Endothelial cell of umbilical vein (primary cell): ENCODE results near the gene RTN3. TPM values are rescaled to one million over a fixed set of nuclear protein-coding genes. Genes with fewer than 3 reads are reported as not detected.

ENCODE experiments used
- BruUV-seq: library from RNA; stranded (reverse); fragments of 400-500 nt; replicated peaks from 2 replicates; lab custom pipeline; 2021; lab: Mats Ljungman, UMichigan
- CTCF ChIA-PET: fragments of 300-600, 350-600 bp; sonication (Branson Sonifier 250); formaldehyde crosslinking; loops from one replicate; lab custom pipeline; 2021; ENCODE audit warnings: antibody characterized with exemption, inconsistent platforms; lab: Charles Lee
- POLR2A ChIA-PET: fragments of 300-600, 350-600 bp; sonication (Branson Sonifier 250); formaldehyde crosslinking; loops from one replicate; lab custom pipeline; 2021; ENCODE audit warnings: antibody characterized with exemption, inconsistent platforms; lab: Charles Lee
- DNase-seq: peaks from one replicate; pipeline ENCODE4 v3.0.0-alpha.2; 2011; ENCODE audit warnings: low read depth, low spot score
- FAIRE-seq: peaks from 2 replicates; lab custom pipeline; 2011; peaks lifted over from hg19 to GRCh38; lab: Jason Lieb, UNC
- H2AFZ ChIP-seq: 2 replicates; pipeline ENCODE4 v1.6.0; 2012; ENCODE audit warnings: low read depth, low read length, control low read depth, inconsistent platforms
- H3K27ac ChIP-seq: 2 replicates; pipeline ENCODE4 v1.5.1; 2011; ENCODE audit warnings: low read depth, mild to moderate bottlenecking, control low read depth, low read length, moderate library complexity; ENCODE audit not compliant: insufficient read depth
- H3K27me3 ChIP-seq, 2 experiments: 2 replicates each; pipeline versions ENCODE4 v1.6.0 to v1.6.1; 2011; ENCODE audit warnings: low read length in 2 of 2, mixed read lengths in 1 of 2; ENCODE audit not compliant: control insufficient read depth in 2 of 2, insufficient read depth in 2 of 2
- H3K36me3 ChIP-seq, 2 experiments: 2 replicates in 1 of 2; 3 replicates in 1 of 2; pipeline ENCODE4 v1.5.1; 2011; ENCODE audit warnings: low read length in 2 of 2, mild to moderate bottlenecking in 1 of 2, moderate library complexity in 1 of 2; ENCODE audit not compliant: control insufficient read depth in 2 of 2, insufficient read depth in 2 of 2; ENCODE audit errors: extremely low read depth in 1 of 2
- H3K4me1 ChIP-seq: 3 replicates; pipeline ENCODE4 v1.5.1; 2011; ENCODE audit warnings: mild to moderate bottlenecking, low read length; ENCODE audit not compliant: control insufficient read depth, insufficient read depth; ENCODE audit errors: extremely low read depth
- H3K4me2 ChIP-seq: 2 replicates; pipeline ENCODE4 v1.6.1; 2011; ENCODE audit warnings: low read length, control low read depth, mixed read lengths; ENCODE audit not compliant: insufficient read depth
- H3K4me3 ChIP-seq, 3 experiments: fragments of 200-600 bp in 1 of 3; sonication (generic), shearing (Covaris generic) in 1 of 3; replicated peaks in 1 of 3; 2 replicates each; pipeline ENCODE4 v1.5.1; 2011 to 2016; ENCODE audit warnings: control low read depth in 3 of 3, low read length in 3 of 3, mild to moderate bottlenecking in 2 of 3, inconsistent platforms in 1 of 3, low read depth in 1 of 3, moderate library complexity in 1 of 3; ENCODE audit not compliant: insufficient read depth in 1 of 3
- H3K79me2 ChIP-seq: 2 replicates; pipeline ENCODE4 v1.6.0; 2012; ENCODE audit warnings: low read length, inconsistent platforms; ENCODE audit not compliant: control insufficient read depth, insufficient read depth
- H3K9ac ChIP-seq: replicated peaks from 2 replicates; pipeline ENCODE3; 2011; ENCODE audit warnings: low read length, control low read depth; ENCODE audit not compliant: insufficient read depth; ENCODE audit errors: extremely low read depth
- H3K9me1 ChIP-seq: replicated peaks from 3 replicates; pipeline ENCODE4 v1.6.0; 2011; ENCODE audit warnings: mild to moderate bottlenecking, low read length; ENCODE audit not compliant: control insufficient read depth, insufficient read depth; ENCODE audit errors: extremely low read depth
- H3K9me3 ChIP-seq: replicated peaks from 2 replicates; pipeline ENCODE4 v1.5.1; 2012; ENCODE audit warnings: low read length, inconsistent platforms; ENCODE audit not compliant: control insufficient read depth, insufficient read depth
- H4K20me1 ChIP-seq: replicated peaks from 2 replicates; pipeline ENCODE3; 2011; ENCODE audit warnings: mild to moderate bottlenecking, low read length; ENCODE audit not compliant: control insufficient read depth, insufficient read depth; ENCODE audit errors: extremely low read depth
- EZH2 ChIP-seq: IDR thresholded peaks from 2 replicates; pipeline ENCODE4 v1.6.1; 2012; ENCODE audit warnings: borderline replicate concordance, low read depth, mild to moderate bottlenecking, moderate library complexity, low read length, inconsistent platforms; ENCODE audit not compliant: severe bottlenecking
- FOS ChIP-seq: IDR thresholded peaks from 2 replicates; pipeline ENCODE4 v1.6.1; 2011; ENCODE audit warnings: mild to moderate bottlenecking, low read length, moderate library complexity, borderline replicate concordance; ENCODE audit not compliant: insufficient read depth
- GATA2 ChIP-seq: IDR thresholded peaks from 2 replicates; pipeline ENCODE4 v1.7.0; 2011; ENCODE audit warnings: low read depth, mild to moderate bottlenecking, moderate library complexity, mixed read lengths, low read length; ENCODE audit not compliant: insufficient read length, insufficient read depth
- JUN ChIP-seq: IDR thresholded peaks from 2 replicates; pipeline ENCODE4 v1.6.1; 2011; ENCODE audit warnings: borderline replicate concordance, low read depth; ENCODE audit not compliant: insufficient read length, insufficient read depth
- MYC ChIP-seq: IDR thresholded peaks from one replicate; pipeline ENCODE4 v1.6.1; 2011; ENCODE audit warnings: mild to moderate bottlenecking, low read depth, low read length
- POLR2A ChIP-seq: IDR thresholded peaks from 2 replicates; pipeline ENCODE4 v1.6.1; 2012; ENCODE audit warnings: low read depth, mild to moderate bottlenecking, control low read depth, low read length
- POLR2AphosphoS5 ChIP-seq: IDR thresholded peaks from 2 replicates; pipeline ENCODE4 v1.6.1; 2012; ENCODE audit warnings: low read depth, mild to moderate bottlenecking, control low read depth, low read length, moderate library complexity; ENCODE audit not compliant: insufficient read depth
- dilution Hi-C: fragments of 300-500 bp; cut with MboI; formaldehyde crosslinking; loops from one replicate; pipeline ENCODE4 v1.15.0; 2019; ENCODE audit warnings: low sequenced_read_pairs; ENCODE audit not compliant: extremely low pct_ligation_motif_present
- intact Hi-C: fragments of 100-400 bp; cut with micrococcal nuclease; formaldehyde crosslinking; loops from one replicate; pipeline ENCODE4 v1.10.0; 2022
- polyA plus RNA-seq, 4 experiments: library from polyadenylated mRNA; depleted of rRNA in 3 of 4; stranded (reverse) in 3 of 4; unstranded in 1 of 4; fragments of >200 nt; gene quantifications; 2 replicates each; pipeline versions ENCODE4 v1.2.1 to v1.2.3, GENCODE V29; 2011 to 2012; ENCODE audit warnings: missing spikeins in 1 of 4
- total RNA-seq: library from RNA; stranded (reverse); gene quantifications from 2 replicates; pipeline ENCODE4 v1.2.3, GENCODE V29; 2021
- TF ChIP-seq, protein P1 (sequence below), 2 donors: IDR thresholded peaks; 1 replicate in 1 of 2; 2 replicates in 1 of 2; pipeline ENCODE4 v1.5.1; 2011; ENCODE audit warnings: low read length in 2 of 2, mild to moderate bottlenecking in 2 of 2, moderate library complexity in 2 of 2, control low read depth in 1 of 2, inconsistent platforms in 1 of 2, low read depth in 1 of 2; ENCODE audit not compliant: insufficient read depth in 1 of 2; ENCODE audit errors: extremely low read depth in 1 of 2
- TF ChIP-seq, protein P2 (sequence below): IDR thresholded peaks from 2 replicates; pipeline ENCODE4 v1.6.1; 2011; ENCODE audit not compliant: insufficient read depth, insufficient read length

Gene RTN3
- total and polyA plus RNA-seq, 2 donors (not counting 3 experiments of a cell fraction or from before 2014, with no cell fraction given), result 90.6 to 112 TPM

DNA sequence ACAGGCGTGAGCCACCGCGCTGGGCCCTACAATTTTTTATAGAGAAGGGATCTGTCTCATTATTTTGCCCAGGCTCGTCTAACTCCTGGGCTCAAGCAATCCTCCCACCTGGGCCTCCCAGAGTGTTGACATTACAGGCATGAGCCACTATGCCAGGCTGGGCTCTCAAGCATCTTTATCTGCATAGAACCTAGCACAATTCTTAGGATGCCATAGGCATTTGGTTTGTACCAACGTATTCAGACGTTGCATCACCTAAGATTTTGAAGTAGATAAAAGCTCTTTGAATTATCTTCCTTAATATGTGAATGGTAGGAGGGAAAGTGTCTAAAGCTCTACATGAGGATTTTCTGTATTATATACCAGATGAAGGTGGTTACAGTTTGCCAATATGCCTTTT lies 30.5 kb downstream of the RTN3 start:
- Histone ChIP-seq H3K36me3 (no peaks in the 10 kb centered on the region), H3K9me1 (no peaks in the 10 kb centered on the region), H3K27ac (no peak overlapping the region), H3K4me2 (no peak overlapping the region), H3K4me1 (peaks cover 24% of the 10 kb centered on the region), H3K27me3 (no peaks in the 10 kb centered on the region), H3K9me3 (no peaks in the 10 kb centered on the region), H3K4me3 (no peak overlapping the region), H4K20me1 (no peaks in the 10 kb centered on the region), H2AFZ (no peak overlapping the region), H3K79me2 (peaks cover 43% of the 10 kb centered on the region), H3K9ac (no peak overlapping the region)
- dilution Hi-C loops, result no loop called here
- DNase-seq, result no peak
- intact Hi-C loops, result no loop called here
- no peak for FAIRE-seq
- POLR2A ChIA-PET, result no interaction called here
- TF ChIP-seq FOS, result no peak
- TF ChIP-seq POLR2AphosphoS5, result no peak
- TF ChIP-seq GATA2, result no peak
- TF ChIP-seq, protein P1, sequence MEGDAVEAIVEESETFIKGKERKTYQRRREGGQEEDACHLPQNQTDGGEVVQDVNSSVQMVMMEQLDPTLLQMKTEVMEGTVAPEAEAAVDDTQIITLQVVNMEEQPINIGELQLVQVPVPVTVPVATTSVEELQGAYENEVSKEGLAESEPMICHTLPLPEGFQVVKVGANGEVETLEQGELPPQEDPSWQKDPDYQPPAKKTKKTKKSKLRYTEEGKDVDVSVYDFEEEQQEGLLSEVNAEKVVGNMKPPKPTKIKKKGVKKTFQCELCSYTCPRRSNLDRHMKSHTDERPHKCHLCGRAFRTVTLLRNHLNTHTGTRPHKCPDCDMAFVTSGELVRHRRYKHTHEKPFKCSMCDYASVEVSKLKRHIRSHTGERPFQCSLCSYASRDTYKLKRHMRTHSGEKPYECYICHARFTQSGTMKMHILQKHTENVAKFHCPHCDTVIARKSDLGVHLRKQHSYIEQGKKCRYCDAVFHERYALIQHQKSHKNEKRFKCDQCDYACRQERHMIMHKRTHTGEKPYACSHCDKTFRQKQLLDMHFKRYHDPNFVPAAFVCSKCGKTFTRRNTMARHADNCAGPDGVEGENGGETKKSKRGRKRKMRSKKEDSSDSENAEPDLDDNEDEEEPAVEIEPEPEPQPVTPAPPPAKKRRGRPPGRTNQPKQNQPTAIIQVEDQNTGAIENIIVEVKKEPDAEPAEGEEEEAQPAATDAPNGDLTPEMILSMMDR (IDR thresholded peaks at IDR 0.05; ENCODE audit: extremely low read depth in 1 of 2, insufficient read depth in 1 of 2, low read depth in 1 of 2, low read length in 2 of 2), result no peak
- TF ChIP-seq MYC, result no peak
- no peak for TF ChIP-seq JUN
- TF ChIP-seq POLR2A, result no peak
- TF ChIP-seq, protein P2, sequence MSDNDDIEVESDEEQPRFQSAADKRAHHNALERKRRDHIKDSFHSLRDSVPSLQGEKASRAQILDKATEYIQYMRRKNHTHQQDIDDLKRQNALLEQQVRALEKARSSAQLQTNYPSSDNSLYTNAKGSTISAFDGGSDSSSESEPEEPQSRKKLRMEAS, result no peak
- TF ChIP-seq EZH2, result no peak
- CTCF ChIA-PET, result interaction anchor here (1.7 to 2.2 kb wide), 3 partner anchors 10 to 71 kb away, joined by 4 to 9 read pairs (median 9); no protein-coding TSS in a partner anchor
- no TSS peak for BruUV-seq
